SK-N-MC (cell line): Measurements from ENCODE around the gene MTCL1.

Source experiments
- EZH2 ChIP-seq: fragments of 200-600 bp; sonication (generic); IDR thresholded peaks from one replicate; pipeline ENCODE4 v1.6.1; 2017; ENCODE audit warnings: antibody characterized with exemption
- POLR2AphosphoS5 ChIP-seq: IDR thresholded peaks from 2 replicates; pipeline ENCODE4 v1.6.1; 2012; ENCODE audit warnings: mild to moderate bottlenecking, low read depth, low read length, borderline replicate concordance

- no peak for TF ChIP-seq POLR2AphosphoS5
- no peak for TF ChIP-seq EZH2
Observed at GRCh38 chr18:8787794-8788193, 82.4 kb downstream of the MTCL1 start.
